ENCODE results near the gene PRSS23.

DNA sequence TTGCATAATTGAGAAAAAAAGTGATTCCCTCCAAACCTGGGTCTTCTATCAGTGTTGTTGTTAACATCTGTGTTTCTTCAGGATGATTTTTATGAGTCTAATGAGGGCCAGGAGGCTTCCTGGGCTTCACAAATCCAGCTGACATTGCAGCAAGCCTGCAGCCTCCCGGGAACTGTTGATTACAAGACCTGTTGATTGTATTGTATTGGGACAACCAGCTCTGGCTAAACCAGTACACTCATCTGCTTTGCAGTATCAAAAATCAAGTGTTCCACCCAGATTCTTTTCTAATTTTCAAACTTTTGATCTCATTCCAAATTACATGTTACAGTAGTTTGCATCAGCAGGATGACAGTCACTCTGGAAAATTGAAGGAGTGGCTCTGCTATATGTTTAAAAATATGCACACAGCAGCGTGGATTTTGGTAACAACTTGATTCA lies 16.1 kb upstream of the PRSS23 start:
- TF ChIP-seq CREB5 (CRISPR knock-in tag; IDR thresholded peaks at IDR 0.05; ENCODE audit: low read depth) (no peak), SNAI2 (CRISPR knock-in tag; IDR thresholded peaks at IDR 0.05) (no peak), RARB (CRISPR knock-in tag; IDR thresholded peaks at IDR 0.05) (no peak)

All from SK-N-SH treated with all-trans-retinoic acid at 6 μM for 48 hours (cell line).